Neural progenitor cell (in vitro differentiated cells): ENCODE data around the gene ILKAP. TPM values are rescaled to one million over a fixed set of nuclear protein-coding genes. Genes with fewer than 3 reads are reported as not detected.

Source experiments
- DNase-seq: peaks from one replicate; pipeline ENCODE4 v3.0.0-alpha.2; 2016; ENCODE audit warnings: low spot score
- H2AFZ ChIP-seq: fragments of 200-600 bp; sonication (generic); replicated peaks from 2 replicates; pipeline ENCODE4 v1.6.1; 2016; ENCODE audit warnings: antibody characterized with exemption
- H3F3A ChIP-seq: fragments of 200-600 bp; sonication (generic); 2 replicates; pipeline ENCODE4 v1.6.1; 2016; ENCODE audit warnings: antibody characterized with exemption, low read depth
- H3K27ac ChIP-seq: fragments of 200-600 bp; sonication (generic); 2 replicates; pipeline ENCODE4 v1.5.1; 2016; ENCODE audit warnings: mild to moderate bottlenecking
- H3K27me3 ChIP-seq: fragments of 200-600 bp; sonication (generic); 2 replicates; pipeline ENCODE4 v1.6.1; 2016; ENCODE audit warnings: mild to moderate bottlenecking, moderate library complexity
- H3K36me3 ChIP-seq: fragments of 200-600 bp; sonication (generic); 2 replicates; pipeline ENCODE4 v1.5.1; 2016
- H3K4me1 ChIP-seq: fragments of 200-600 bp; sonication (generic); 2 replicates; pipeline ENCODE4 v1.6.1; 2016; ENCODE audit warnings: mixed run types
- H3K4me2 ChIP-seq: fragments of 200-600 bp; sonication (generic); 2 replicates; pipeline ENCODE4 v1.6.1; 2016
- H3K4me3 ChIP-seq: fragments of 200-600 bp; sonication (generic); 2 replicates; pipeline ENCODE4 v1.5.1; 2016
- H3K79me2 ChIP-seq: fragments of 200-600 bp; sonication (generic); 2 replicates; pipeline ENCODE4 v1.6.1; 2016; ENCODE audit warnings: low read depth
- H3K9ac ChIP-seq: fragments of 200-600 bp; sonication (generic); 2 replicates; pipeline ENCODE4 v1.6.1; 2016
- H3K9me3 ChIP-seq: fragments of 200-600 bp; sonication (generic); 2 replicates; pipeline ENCODE4 v1.5.1; 2016; ENCODE audit warnings: low read depth
- H4K20me1 ChIP-seq: fragments of 200-600 bp; sonication (generic); 2 replicates; pipeline ENCODE4 v1.6.1; 2016; ENCODE audit warnings: low read depth
- H3K27ac Mint-ChIP-seq: 3 replicates; pipeline ENCODE4 v1.8.0; 2021; ENCODE audit warnings: mixed read lengths
- H3K27me3 Mint-ChIP-seq: 2 replicates; pipeline ENCODE4 v1.8.0; 2022; ENCODE audit warnings: low read depth, mild to moderate bottlenecking, inconsistent platforms, moderate library complexity, mixed read lengths; ENCODE audit not compliant: insufficient read depth
- H3K36me3 Mint-ChIP-seq: 3 replicates; pipeline ENCODE4 v1.8.0; 2021; ENCODE audit warnings: mixed read lengths
- H3K4me1 Mint-ChIP-seq: 3 replicates; pipeline ENCODE4 v1.8.0; 2021; ENCODE audit warnings: mixed read lengths
- H3K4me3 Mint-ChIP-seq: 3 replicates; pipeline ENCODE4 v1.8.0; 2021; ENCODE audit warnings: mild to moderate bottlenecking, moderate library complexity, mixed read lengths
- H3K9me3 Mint-ChIP-seq: 3 replicates; pipeline ENCODE4 v1.8.0; 2020; ENCODE audit warnings: mixed read lengths
- CTCF ChIP-seq: fragments of 200-600 bp; sonication (generic); IDR thresholded peaks from 2 replicates; pipeline ENCODE4 v1.5.1; 2017; ENCODE audit warnings: antibody characterized with exemption, mild to moderate bottlenecking
- EZH2 ChIP-seq: fragments of 200-600 bp; sonication (generic); IDR thresholded peaks from 2 replicates; pipeline ENCODE4 v1.6.1; 2017; ENCODE audit warnings: antibody characterized with exemption, mild to moderate bottlenecking, moderate library complexity
- EZH2phosphoT487 ChIP-seq: fragments of 200-600 bp; sonication (generic); IDR thresholded peaks from 2 replicates; pipeline ENCODE4 v1.6.1; 2017; ENCODE audit warnings: antibody characterized with exemption
- total RNA-seq: library from RNA; depleted of rRNA; stranded (reverse); fragments of >200 nt; gene quantifications from 2 replicates; pipeline ENCODE4 v1.2.3, GENCODE V29; 2015; ENCODE audit warnings: low replicate concordance

The ILKAP gene
- total RNA-seq, 1 donor from 2014 or later = 19.0 TPM

- no peaks in the 10 kb centered on the region for H3K79me2 ChIP-seq
- Mint-ChIP-seq H3K36me3 (peaks cover 3% of the 10 kb centered on the region), H3K27me3 (peaks cover 16% of the 10 kb centered on the region), H3K4me3 (peak overlapping the region; percentile 83), H3K9me3 (peaks cover 6% of the 10 kb centered on the region), H3K4me1 (peaks cover 22% of the 10 kb centered on the region), H3K27ac (no peak overlapping the region)
- H3K4me2 ChIP-seq = peak overlapping the region; percentile 89
- peaks cover 80% of the 10 kb centered on the region for H3K27me3 ChIP-seq
- H3K27ac ChIP-seq = no peak overlapping the region
- peaks cover 6% of the 10 kb centered on the region for H3K4me1 ChIP-seq
- no peaks in the 10 kb centered on the region for H3K36me3 ChIP-seq
- H4K20me1 ChIP-seq = no peaks in the 10 kb centered on the region
- no peak overlapping the region for H3K9ac ChIP-seq
- no peaks in the 10 kb centered on the region for H3K9me3 ChIP-seq
- DNase-seq = no peak
- no peak for TF ChIP-seq EZH2
- TF ChIP-seq EZH2phosphoT487 = no peak
- TF ChIP-seq CTCF = no peak
- H3F3A ChIP-seq = peaks cover 31% of the 10 kb centered on the region
- no peak overlapping the region for H3K4me3 ChIP-seq
- no peak overlapping the region for H2AFZ ChIP-seq
These were observed 34.8 kb upstream of the ILKAP start for GRCh38 chr2:238238311-238238765.

GRCh38 chr2:238237431-238238135 lies 34.1 kb upstream of the ILKAP start:
- Mint-ChIP-seq H3K36me3 (peaks cover 3% of the 10 kb centered on the region), H3K9me3 (peaks cover 6% of the 10 kb centered on the region), H3K4me3 (peak overlapping the region; percentile 83), H3K27ac (no peak overlapping the region), H3K4me1 (peaks cover 16% of the 10 kb centered on the region), H3K27me3 (peaks cover 19% of the 10 kb centered on the region)
- DNase-seq = no peak
- no peak overlapping the region for H3K4me2 ChIP-seq
- H3K36me3 ChIP-seq = no peaks in the 10 kb centered on the region
- no peak overlapping the region for H3K4me3 ChIP-seq
- H3K27ac ChIP-seq = no peak overlapping the region
- H3K9me3 ChIP-seq = no peaks in the 10 kb centered on the region
- no peak overlapping the region for H2AFZ ChIP-seq
- H3K27me3 ChIP-seq = peaks cover 77% of the 10 kb centered on the region
- H3F3A ChIP-seq = peaks cover 25% of the 10 kb centered on the region
- peaks cover 6% of the 10 kb centered on the region for H3K4me1 ChIP-seq
- H3K79me2 ChIP-seq = no peaks in the 10 kb centered on the region
- H4K20me1 ChIP-seq = no peaks in the 10 kb centered on the region
- no peak for TF ChIP-seq CTCF
- TF ChIP-seq EZH2phosphoT487 = no peak
- no peak for TF ChIP-seq EZH2
- H3K9ac ChIP-seq = no peak overlapping the region

GRCh38 chr2:238236571-238236970 lies 33.1 kb upstream of the ILKAP start:
- Histone ChIP-seq H3K36me3 (no peaks in the 10 kb centered on the region), H4K20me1 (no peaks in the 10 kb centered on the region), H3K9ac (no peak overlapping the region), H3K79me2 (no peaks in the 10 kb centered on the region), H3K9me3 (no peaks in the 10 kb centered on the region), H3K27ac (no peak overlapping the region), H3K4me3 (no peak overlapping the region), H3K27me3 (peaks cover 76% of the 10 kb centered on the region), H3K4me1 (peaks cover 6% of the 10 kb centered on the region), H3F3A (peaks cover 15% of the 10 kb centered on the region), H2AFZ (no peak overlapping the region), H3K4me2 (no peak overlapping the region)
- Mint-ChIP-seq H3K27ac (no peak overlapping the region), H3K4me3 (no peak overlapping the region), H3K36me3 (peaks cover 3% of the 10 kb centered on the region), H3K4me1 (peaks cover 7% of the 10 kb centered on the region), H3K9me3 (peaks cover 11% of the 10 kb centered on the region), H3K27me3 (peaks cover 16% of the 10 kb centered on the region)
- TF ChIP-seq CTCF = no peak
- TF ChIP-seq EZH2 = no peak
- no peak for TF ChIP-seq EZH2phosphoT487
- no peak for DNase-seq
